ENCODE results near the gene CD9.

DNA sequence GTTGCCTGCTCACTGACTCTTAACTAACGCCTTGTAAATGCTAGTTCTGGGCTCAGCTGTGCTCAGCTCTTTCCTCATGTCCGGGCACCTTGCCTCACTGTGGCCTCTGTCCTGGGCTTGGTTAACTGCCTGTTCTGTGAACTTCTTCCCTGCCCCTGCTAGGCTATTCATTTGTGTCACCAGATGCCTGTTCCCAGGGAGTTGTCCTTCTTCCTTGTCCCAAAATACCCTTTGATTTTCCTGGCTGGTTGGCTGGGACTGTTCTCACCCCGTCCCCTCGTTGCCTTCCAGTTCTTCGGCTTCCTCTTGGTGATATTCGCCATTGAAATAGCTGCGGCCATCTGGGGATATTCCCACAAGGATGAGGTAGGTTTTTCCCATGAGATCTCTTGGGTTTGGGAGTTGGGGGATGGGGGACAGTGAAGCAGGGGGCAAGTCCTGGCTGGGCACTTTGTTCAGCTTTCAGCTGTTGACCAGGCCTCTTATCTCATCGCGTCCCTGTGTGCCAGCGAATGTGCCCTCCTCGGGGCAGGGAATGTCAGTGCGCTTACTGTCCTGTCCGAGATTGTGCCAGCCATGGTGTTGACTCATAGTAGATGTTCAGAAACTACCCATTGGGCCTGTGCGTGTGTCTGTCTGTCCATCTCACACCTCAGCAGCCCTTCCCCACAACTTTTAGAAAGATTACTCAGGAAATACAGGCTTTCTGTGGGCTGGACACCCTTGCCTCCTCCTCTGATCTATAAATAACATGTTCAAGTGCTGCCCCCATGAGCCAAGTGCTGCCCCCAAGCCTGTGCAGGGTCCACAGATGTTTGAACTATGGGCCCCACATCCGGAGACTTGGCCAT is 33.1 kb downstream of the CD9 start:
- TF ChIP-seq, protein P1, sequence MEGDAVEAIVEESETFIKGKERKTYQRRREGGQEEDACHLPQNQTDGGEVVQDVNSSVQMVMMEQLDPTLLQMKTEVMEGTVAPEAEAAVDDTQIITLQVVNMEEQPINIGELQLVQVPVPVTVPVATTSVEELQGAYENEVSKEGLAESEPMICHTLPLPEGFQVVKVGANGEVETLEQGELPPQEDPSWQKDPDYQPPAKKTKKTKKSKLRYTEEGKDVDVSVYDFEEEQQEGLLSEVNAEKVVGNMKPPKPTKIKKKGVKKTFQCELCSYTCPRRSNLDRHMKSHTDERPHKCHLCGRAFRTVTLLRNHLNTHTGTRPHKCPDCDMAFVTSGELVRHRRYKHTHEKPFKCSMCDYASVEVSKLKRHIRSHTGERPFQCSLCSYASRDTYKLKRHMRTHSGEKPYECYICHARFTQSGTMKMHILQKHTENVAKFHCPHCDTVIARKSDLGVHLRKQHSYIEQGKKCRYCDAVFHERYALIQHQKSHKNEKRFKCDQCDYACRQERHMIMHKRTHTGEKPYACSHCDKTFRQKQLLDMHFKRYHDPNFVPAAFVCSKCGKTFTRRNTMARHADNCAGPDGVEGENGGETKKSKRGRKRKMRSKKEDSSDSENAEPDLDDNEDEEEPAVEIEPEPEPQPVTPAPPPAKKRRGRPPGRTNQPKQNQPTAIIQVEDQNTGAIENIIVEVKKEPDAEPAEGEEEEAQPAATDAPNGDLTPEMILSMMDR (conservative IDR thresholded peaks at IDR 0.05) = no peak
- no peak for TF ChIP-seq ZFX (IDR thresholded peaks at IDR 0.05)
